PC-9 (cell line): ENCODE results near the gene ACADS.

Source experiments
- CTCF ChIP-seq: fragments of 200-600 bp; sonication (generic); conservative IDR thresholded peaks from 2 replicates; pipeline ENCODE4 v1.6.1; 2017; ENCODE audit warnings: mixed run types, antibody characterized with exemption, mild to moderate bottlenecking, moderate library complexity
- EZH2 ChIP-seq: fragments of 200-600 bp; sonication (generic); IDR thresholded peaks from 2 replicates; pipeline ENCODE4 v1.8.0; 2017; ENCODE audit warnings: antibody characterized with exemption, low read depth

- TF ChIP-seq CTCF (no peak), EZH2 (no peak)
Measured at GRCh38 chr12:120763250-120763649, 37.6 kb downstream of the ACADS start.
